ENCODE results near the gene MEIOSIN.
"Not testable (repeated sequence)": the region's sequence is repeated elsewhere in the genome, so short reads cannot be mapped to it uniquely, and the experiment has no call there.

The MEIOSIN gene

DNA sequence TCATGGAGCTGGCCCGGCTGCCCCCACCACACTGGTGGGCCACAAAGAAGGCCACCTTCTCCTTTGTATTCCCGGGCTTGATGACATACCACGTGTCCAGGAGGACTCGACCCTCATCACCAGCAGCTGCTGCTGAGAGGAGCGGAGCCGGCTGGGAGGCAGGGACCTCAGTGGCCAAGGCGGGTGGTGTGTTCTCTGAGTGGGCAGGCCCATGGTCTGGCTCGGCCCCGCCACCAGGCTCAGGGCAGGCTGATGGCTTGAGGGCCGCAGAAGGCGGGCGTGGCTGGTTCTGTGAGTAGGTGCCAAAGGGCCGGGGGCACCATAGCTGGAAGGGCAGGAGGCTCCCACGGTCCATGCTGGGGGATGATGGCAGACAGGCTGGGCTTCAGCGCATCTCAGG, 20.1 kb upstream of the MEIOSIN start:
- DNase-seq (ENCODE audit: low read depth): no peak
- H3K4me3 ChIP-seq (ENCODE audit: low read depth, low read length): no peak overlapping the region
- TF ChIP-seq, protein P1, sequence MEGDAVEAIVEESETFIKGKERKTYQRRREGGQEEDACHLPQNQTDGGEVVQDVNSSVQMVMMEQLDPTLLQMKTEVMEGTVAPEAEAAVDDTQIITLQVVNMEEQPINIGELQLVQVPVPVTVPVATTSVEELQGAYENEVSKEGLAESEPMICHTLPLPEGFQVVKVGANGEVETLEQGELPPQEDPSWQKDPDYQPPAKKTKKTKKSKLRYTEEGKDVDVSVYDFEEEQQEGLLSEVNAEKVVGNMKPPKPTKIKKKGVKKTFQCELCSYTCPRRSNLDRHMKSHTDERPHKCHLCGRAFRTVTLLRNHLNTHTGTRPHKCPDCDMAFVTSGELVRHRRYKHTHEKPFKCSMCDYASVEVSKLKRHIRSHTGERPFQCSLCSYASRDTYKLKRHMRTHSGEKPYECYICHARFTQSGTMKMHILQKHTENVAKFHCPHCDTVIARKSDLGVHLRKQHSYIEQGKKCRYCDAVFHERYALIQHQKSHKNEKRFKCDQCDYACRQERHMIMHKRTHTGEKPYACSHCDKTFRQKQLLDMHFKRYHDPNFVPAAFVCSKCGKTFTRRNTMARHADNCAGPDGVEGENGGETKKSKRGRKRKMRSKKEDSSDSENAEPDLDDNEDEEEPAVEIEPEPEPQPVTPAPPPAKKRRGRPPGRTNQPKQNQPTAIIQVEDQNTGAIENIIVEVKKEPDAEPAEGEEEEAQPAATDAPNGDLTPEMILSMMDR (IDR thresholded peaks at IDR 0.05; ENCODE audit: insufficient read depth, low read depth, low read length, missing control alignments): no peak

DNA sequence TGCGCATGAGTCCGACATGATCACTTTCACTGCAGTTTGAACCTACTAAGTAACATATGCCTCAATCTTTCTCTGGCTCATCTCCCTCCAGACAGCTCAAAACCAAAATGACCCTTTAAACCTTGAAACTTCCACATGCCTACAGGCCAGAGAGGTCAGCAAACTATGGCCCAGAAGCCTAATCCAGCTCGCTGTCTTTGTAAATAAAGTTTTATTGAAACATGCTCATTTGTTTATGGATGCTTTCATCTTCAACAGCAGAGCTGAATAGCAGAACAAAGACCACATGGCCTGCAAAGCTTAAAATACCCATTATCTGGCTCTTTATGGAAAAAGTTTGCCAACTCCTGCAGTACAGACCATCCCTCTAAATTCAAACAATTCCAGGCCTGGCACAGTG, 18.1 kb upstream of the MEIOSIN start:
- no peak for DNase-seq (ENCODE audit: low read depth)
- TF ChIP-seq, protein P1 (IDR thresholded peaks at IDR 0.05; ENCODE audit: insufficient read depth, low read depth, low read length, missing control alignments): no peak
- no peak overlapping the region for H3K4me3 ChIP-seq (ENCODE audit: low read depth, low read length)

DNA sequence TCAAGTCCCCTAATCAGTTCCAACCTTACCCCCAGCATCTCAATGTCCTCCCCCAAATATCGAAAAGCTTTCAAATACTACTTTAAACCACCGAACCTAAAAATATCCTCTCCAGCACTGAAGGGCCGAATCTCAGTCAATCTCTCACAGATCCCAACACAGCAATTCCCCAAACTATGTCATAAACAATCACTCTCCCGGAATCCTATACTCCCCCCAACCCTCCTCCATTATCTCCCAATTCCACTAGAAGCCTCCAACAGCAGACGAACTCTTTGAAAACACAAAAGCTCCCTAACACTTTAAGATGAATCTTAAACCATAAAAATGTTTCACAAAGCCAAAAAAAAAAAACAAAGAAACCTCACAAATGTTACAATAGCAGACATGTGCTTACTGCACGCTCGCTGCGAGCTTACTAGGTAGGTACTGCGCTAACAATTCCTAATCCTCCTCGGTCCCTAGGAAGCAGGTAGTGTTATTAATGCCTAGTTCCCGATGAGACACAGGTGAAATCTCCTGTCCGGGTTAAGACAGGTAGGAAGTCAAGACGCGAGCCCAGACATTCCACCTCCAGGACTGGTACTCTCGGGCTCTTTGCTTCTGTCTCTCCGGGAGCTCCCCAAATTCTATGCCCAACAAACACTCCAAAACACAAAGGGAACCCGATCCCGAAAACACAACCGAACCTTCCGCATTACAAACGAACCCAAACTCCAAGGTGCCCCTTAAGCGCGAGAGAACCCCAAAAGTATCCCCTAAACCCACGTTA, 16.7 kb upstream of the MEIOSIN start:
- DNase-seq (ENCODE audit: low read depth): no peak
- TF ChIP-seq, protein P1 (IDR thresholded peaks at IDR 0.05; ENCODE audit: insufficient read depth, low read depth, low read length, missing control alignments): no peak
- H3K4me3 ChIP-seq (ENCODE audit: low read depth, low read length): peak overlapping the region; percentile 91

DNA sequence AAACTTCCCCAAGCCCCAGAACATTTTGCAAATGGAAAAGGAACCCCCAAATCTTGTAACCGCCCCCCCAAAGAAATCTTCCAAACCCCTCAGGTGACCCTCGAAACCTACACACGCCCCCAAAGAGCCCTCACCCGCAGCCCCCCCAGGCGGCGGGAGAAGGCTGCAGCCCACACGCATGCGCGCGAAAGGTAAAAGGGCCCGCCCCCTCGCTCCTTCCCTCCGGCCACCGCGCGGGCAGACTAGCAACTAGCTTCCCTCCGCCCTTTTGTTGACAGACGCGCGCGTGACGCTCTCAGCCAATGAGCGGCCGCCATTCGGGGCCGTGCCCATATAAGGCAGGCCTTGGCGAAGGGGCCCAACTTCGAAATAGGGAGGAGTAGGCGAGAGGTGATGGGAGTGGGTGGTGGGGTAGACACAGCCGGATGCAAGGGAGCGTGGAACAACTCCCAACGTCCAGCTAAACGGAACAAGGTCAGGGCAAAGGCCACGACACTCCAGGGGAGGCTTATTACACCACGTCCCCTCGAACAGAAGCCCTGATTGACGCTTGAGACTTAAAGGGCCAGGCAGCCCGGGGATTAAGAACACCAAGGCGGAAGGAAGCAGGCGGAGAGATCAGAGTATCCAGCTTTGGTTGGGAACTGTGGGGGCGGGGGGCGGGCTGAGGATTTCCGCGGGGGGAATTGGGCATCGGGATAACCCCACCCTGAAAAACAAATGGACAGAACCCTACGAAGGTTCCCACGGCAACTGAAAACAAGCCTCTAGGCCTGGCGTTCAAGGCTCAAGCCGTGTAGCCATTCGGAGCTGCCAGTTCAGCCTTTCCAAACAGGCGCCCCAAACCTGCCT, 15.9 kb upstream of the MEIOSIN start:
- DNase-seq (ENCODE audit: low read depth): peak; percentile 100

DNA sequence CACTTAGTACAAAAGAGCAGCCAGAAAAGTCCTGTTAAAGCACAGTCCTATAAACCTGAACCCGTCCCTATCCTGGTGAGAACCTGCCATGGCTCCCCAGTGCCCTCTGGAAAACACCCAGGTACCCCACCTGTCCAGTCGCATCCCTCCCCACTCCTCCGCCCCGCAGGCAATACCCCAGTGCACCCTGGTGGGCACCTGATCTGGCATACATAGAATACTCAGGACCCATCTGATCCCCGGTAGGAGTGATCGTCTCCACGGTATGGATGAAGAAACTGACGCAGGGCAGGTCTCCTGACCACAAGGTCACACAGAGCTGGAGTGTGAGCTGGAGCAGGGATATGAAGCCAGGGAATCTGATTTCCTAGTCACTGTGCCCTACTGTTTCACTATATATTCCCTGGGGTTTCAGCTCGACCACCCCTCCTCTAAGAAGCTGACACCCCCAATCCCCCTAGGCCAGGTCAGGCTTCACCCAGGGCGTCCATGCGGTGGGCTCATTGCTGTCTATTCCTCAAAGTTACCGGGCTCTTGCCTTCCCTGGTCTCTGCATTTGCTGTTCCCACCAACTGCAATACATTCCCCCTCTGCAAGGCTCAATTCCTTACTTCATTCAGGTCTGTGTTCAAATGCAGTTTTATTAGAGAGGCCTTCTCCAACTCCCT, 15.1 kb upstream of the MEIOSIN start:
- H3K4me3 ChIP-seq (ENCODE audit: low read depth, low read length): peak overlapping the region; percentile 74
- no peak for DNase-seq (ENCODE audit: low read depth)
- TF ChIP-seq, protein P1 (IDR thresholded peaks at IDR 0.05; ENCODE audit: insufficient read depth, low read depth, low read length, missing control alignments): no peak

More for the DNA sequence above, 15.9 kb upstream of the MEIOSIN start:
- H3K4me3 ChIP-seq (ENCODE audit: low read depth, low read length): peak overlapping the region; percentile 91
- TF ChIP-seq, protein P1 (IDR thresholded peaks at IDR 0.05; ENCODE audit: insufficient read depth, low read depth, low read length, missing control alignments): peak; percentile 15

DNA sequence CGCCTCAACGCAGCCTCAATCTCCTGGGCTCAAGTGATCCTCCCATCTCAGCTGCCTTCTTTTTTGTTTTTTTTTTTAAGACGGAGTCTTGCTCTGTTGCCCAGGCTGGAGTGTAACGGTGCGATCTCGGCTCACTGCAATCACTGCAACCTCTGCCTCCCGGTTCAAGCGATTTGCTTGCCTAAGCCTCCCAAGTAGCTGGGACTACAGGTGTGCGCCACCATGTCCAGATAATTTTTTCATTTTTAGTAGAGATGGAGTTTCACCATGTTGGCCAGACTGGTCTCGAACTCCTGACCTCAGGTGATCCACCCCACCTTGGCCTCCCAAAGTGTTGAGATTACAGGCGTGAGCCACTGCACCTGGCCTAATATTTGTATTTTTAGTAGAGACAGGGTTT, 13.2 kb upstream of the MEIOSIN start:
- not testable (repeated sequence) for DNase-seq (ENCODE audit: low read depth); H3K4me3 ChIP-seq (ENCODE audit: low read depth, low read length)

DNA sequence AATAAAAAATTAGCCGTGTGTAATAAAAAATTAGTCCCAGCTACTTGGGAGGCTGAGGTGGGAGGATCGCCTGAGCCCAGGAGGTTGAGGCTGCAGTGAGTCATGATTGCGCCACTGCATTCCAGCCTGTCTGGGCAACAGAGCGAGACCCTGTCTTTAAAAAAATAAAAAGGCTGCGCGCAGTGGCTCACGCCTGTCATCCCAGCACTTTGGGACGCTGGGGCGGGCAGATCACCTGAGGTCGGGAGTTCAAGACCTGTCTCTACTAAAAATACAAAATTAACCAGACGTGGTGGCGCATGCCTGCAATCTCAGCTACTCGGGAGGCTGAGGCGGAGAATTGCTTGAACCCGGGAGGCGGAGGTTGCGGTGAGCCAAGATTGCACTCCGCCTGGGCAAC, 4.6 kb upstream of the MEIOSIN start:
- not testable (repeated sequence) for DNase-seq (ENCODE audit: low read depth); H3K4me3 ChIP-seq (ENCODE audit: low read depth, low read length)
